ENCODE results near the gene MAGI3.

Gene MAGI3

DNA sequence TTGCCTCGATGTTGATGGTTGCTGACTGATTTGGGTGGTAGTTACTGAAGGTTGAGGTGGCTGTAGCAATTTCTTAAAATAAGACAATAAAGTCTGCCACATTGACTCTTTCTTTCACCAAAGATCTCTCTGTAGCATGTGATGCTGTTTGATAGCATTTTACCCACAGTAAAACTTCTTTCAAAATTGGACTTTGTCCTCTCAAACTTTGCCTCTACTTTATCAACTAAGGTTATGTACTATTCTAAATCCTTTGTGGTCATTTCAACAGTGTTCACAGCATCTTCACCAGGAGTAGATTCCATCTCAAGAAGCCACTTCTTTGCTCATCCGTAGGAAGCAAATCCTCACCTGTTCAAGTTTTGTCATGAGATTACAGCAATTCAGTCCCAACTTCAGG is 275.8 kb downstream of the MAGI3 start:
- Histone ChIP-seq H3K27me3 (ENCODE audit: insufficient read depth, low read length) (no peaks in the 10 kb centered on the region), H3K27ac (ENCODE audit: low read length) (no peak overlapping the region), H3K9me3 (ENCODE audit: insufficient read depth, low read depth, low read length) (no peaks in the 10 kb centered on the region), H3K4me3 (ENCODE audit: low read length) (no peak overlapping the region), H3K4me1 (ENCODE audit: insufficient read depth, low read length) (no peaks in the 10 kb centered on the region), H3K36me3 (ENCODE audit: insufficient read depth, low read depth, low read length) (no peaks in the 10 kb centered on the region), H3K9ac (ENCODE audit: low read depth, low read length) (no peak overlapping the region)

DNA sequence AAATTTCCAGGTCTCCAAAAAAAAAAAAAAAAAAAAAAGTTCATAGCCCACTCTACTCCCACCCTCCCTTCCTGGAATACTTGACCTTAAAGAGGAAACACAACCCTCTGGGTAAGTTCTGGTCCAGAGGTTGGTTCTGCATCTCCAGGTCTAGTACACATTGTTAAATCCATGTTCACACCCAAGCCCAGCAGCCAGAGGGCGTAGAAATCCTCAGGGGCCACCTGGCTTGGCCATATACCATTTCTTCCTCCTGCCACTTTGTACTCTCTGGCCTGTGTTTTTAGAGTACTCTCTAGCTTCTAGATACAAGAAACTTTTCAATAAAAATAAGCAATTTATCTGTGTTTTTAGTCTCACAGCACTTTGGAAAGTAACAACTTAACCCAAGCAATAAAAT is 279.7 kb downstream of the MAGI3 start:
- H3K9me3 ChIP-seq (ENCODE audit: insufficient read depth, low read depth, low read length): no peaks in the 10 kb centered on the region
- no peak overlapping the region for H3K27ac ChIP-seq (ENCODE audit: low read length)
- H3K36me3 ChIP-seq (ENCODE audit: insufficient read depth, low read depth, low read length): no peaks in the 10 kb centered on the region; the same call in 1 of the 2 replicates
- no peaks in the 10 kb centered on the region for H3K27me3 ChIP-seq (ENCODE audit: insufficient read depth, low read length)
- no peak overlapping the region for H3K9ac ChIP-seq (ENCODE audit: low read depth, low read length)
- no peaks in the 10 kb centered on the region for H3K4me1 ChIP-seq (ENCODE audit: insufficient read depth, low read length)
- no peak overlapping the region for H3K4me3 ChIP-seq (ENCODE audit: low read length)

DNA sequence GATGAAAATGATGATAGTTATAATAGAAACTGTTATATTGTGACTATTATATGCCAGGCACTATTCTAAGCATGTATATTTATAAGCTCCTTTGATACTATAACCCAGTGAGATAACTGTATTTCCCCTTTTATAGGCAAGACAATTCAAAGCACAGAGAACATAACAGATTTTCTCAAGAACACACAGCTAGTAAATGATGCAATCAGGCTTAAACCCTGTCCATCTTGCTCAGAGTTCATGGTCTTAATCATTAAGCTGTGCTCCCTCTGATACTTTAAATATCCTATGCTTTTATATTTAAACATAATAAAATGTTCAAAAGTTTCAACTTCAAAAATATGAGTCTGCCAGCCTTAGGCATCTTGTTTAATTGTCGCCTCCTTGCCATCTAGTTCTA is 280.3 kb downstream of the MAGI3 start:
- no peaks in the 10 kb centered on the region for H3K27me3 ChIP-seq (ENCODE audit: insufficient read depth, low read length)
- H3K27ac ChIP-seq (ENCODE audit: low read length): no peak overlapping the region
- H3K4me3 ChIP-seq (ENCODE audit: low read length): no peak overlapping the region
- H3K9ac ChIP-seq (ENCODE audit: low read depth, low read length): no peak overlapping the region
- H3K36me3 ChIP-seq (ENCODE audit: insufficient read depth, low read depth, low read length): no peaks in the 10 kb centered on the region; the same call in 1 of the 2 replicates
- H3K4me1 ChIP-seq (ENCODE audit: insufficient read depth, low read length): no peaks in the 10 kb centered on the region
- H3K9me3 ChIP-seq (ENCODE audit: insufficient read depth, low read depth, low read length): no peaks in the 10 kb centered on the region

DNA sequence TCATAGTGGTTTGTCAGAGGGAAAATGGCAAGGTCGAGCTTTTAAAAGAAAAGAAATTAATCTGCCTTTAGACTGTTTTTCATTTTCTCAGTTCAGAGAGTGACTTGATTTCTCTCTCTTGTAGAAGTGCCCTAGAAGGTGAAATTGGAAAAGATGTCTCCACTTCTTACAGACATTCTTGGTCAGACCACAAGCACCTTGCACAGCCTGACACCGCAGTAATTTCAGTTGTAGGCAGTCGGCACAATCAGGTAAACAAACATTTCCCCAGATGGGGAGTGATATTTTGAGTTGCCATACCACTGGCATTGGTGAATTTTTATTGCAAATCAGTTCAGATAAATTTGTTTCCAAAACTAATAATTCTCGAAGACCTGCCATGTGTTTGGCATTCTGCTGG is 282.2 kb downstream of the MAGI3 start:
- H3K9me3 ChIP-seq (ENCODE audit: insufficient read depth, low read depth, low read length): no peaks in the 10 kb centered on the region
- no peaks in the 10 kb centered on the region for H3K4me1 ChIP-seq (ENCODE audit: insufficient read depth, low read length)
- no peak overlapping the region for H3K4me3 ChIP-seq (ENCODE audit: low read length)
- H3K36me3 ChIP-seq (ENCODE audit: insufficient read depth, low read depth, low read length): no peaks in the 10 kb centered on the region; the same call in 1 of the 2 replicates
- H3K27me3 ChIP-seq (ENCODE audit: insufficient read depth, low read length): no peaks in the 10 kb centered on the region
- no peak overlapping the region for H3K9ac ChIP-seq (ENCODE audit: low read depth, low read length)
- H3K27ac ChIP-seq (ENCODE audit: low read length): no peak overlapping the region

DNA sequence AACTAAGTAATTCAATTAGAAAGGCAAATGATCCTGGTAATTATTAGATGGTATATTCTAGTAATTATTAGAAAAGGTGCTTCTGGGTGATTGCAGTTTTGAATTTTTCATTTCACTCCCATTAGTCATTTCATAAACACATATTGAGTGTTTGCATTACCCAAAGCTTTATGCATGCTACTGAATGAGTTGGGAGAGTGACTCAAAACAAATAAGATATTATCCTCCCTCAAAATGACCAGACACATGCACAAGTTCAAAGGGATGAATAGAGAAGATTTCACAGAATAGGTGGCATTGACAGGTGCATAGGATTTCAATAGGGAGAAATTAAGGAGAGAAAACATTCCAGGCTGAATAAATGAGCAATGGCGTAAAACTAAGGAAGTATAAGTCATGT is 284.3 kb downstream of the MAGI3 start:
- Histone ChIP-seq H3K9me3 (ENCODE audit: insufficient read depth, low read depth, low read length) (no peaks in the 10 kb centered on the region), H3K4me3 (ENCODE audit: low read length) (no peak overlapping the region), H3K27me3 (ENCODE audit: insufficient read depth, low read length) (no peaks in the 10 kb centered on the region), H3K36me3 (ENCODE audit: insufficient read depth, low read depth, low read length) (no peaks in the 10 kb centered on the region; the same call in 1 of the 2 replicates), H3K27ac (ENCODE audit: low read length) (no peak overlapping the region), H3K4me1 (ENCODE audit: insufficient read depth, low read length) (no peaks in the 10 kb centered on the region), H3K9ac (ENCODE audit: low read depth, low read length) (no peak overlapping the region)

DNA sequence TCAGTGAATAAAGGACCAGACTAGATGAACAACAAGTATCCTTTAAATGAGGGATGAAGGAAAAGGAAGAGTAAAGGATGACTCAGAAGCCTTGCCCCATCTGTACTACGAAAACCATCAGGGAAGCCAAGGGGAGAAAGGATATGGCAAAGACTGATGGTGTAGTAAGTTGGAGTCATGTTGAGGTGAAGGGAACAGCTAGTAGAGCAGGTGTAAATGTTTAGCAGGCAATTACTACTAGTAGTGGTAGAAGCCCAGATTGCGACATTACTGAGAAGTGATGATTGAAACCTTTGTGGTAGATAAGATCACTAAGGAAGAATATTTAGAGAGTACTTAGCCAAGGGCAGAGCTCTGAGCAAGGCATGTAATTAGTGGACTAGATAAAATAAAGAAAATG is 285.0 kb downstream of the MAGI3 start:
- Histone ChIP-seq H3K4me1 (ENCODE audit: insufficient read depth, low read length) (no peaks in the 10 kb centered on the region), H3K27me3 (ENCODE audit: insufficient read depth, low read length) (no peaks in the 10 kb centered on the region), H3K27ac (ENCODE audit: low read length) (no peak overlapping the region), H3K36me3 (ENCODE audit: insufficient read depth, low read depth, low read length) (no peaks in the 10 kb centered on the region; the same call in 1 of the 2 replicates), H3K4me3 (ENCODE audit: low read length) (no peak overlapping the region), H3K9me3 (ENCODE audit: insufficient read depth, low read depth, low read length) (no peaks in the 10 kb centered on the region), H3K9ac (ENCODE audit: low read depth, low read length) (no peak overlapping the region)

DNA sequence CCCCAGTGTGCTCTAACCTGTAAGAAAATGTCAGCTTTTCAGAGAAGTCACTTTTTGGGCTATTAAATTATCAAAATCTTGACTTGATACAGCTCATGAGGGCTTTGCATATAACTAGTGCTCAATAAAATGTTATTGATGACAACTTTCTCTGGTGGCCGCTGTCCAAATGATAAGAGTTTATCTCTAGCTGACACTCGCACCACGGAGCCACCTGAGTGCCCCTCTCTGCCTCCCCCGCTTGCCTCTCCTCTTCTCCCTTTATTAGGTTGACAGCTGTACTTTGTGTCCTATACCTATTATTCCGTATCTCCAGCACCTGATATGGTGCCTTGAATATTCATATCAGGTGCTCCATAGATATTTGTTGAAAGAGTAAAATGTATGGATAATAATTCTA is 286.2 kb downstream of the MAGI3 start:
- no peak overlapping the region for H3K27ac ChIP-seq (ENCODE audit: low read length)
- H3K9me3 ChIP-seq (ENCODE audit: insufficient read depth, low read depth, low read length): no peaks in the 10 kb centered on the region
- H3K9ac ChIP-seq (ENCODE audit: low read depth, low read length): no peak overlapping the region
- H3K4me1 ChIP-seq (ENCODE audit: insufficient read depth, low read length): peaks cover 5% of the 10 kb centered on the region; the same call in 1 of the 2 replicates
- no peaks in the 10 kb centered on the region; the same call in 1 of the 2 replicates for H3K36me3 ChIP-seq (ENCODE audit: insufficient read depth, low read depth, low read length)
- no peak overlapping the region for H3K4me3 ChIP-seq (ENCODE audit: low read length)
- H3K27me3 ChIP-seq (ENCODE audit: insufficient read depth, low read length): no peaks in the 10 kb centered on the region

DNA sequence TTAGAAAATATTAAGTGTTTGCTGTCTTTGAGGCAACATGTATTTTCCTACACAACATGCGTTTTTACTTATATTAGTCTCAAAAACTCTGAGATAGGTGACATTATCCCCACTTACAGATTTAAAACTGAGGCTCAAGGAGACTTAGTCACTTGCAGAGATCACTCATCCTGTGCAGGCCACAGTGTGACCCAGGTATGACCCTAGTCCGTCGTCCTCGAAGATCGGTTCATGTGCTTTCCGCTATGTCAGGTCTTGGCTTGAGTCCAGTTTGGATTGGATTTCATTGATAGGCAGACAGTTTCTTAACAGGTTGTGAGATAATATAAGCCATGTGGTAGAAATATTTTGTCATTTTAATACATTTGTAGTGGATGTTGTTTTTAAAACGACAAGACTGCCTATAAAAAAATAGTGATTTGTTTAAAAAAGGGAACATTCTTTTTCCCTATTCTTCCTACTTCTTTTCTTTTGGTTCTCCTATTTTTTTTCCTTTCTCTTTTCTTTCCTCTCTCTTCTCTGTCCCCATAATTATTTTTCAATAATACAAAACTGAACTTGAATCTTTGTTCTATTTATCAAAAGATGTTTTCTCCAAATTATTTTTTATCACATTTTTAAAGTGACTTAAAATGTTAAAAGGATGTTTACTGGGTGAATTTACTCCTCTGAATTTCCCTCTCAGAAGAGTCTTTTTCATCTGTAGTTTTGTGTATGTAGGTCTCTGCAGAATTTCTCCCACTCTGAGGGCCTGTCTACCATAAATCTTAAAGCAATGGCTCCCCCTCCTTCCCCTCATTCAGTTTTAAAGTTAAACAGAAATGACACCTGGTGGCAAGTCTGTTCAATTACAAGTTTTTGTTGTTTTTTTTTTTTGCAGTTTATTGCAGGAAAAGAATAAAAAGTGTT is 287.2 kb downstream of the MAGI3 start:
- Histone ChIP-seq H3K27me3 (ENCODE audit: insufficient read depth, low read length) (no peaks in the 10 kb centered on the region), H3K4me3 (ENCODE audit: low read length) (no peak overlapping the region), H3K9ac (ENCODE audit: low read depth, low read length) (no peak overlapping the region), H3K36me3 (ENCODE audit: insufficient read depth, low read depth, low read length) (no peaks in the 10 kb centered on the region; the same call in 1 of the 2 replicates), H3K27ac (ENCODE audit: low read length) (no peak overlapping the region), H3K9me3 (ENCODE audit: insufficient read depth, low read depth, low read length) (no peaks in the 10 kb centered on the region), H3K4me1 (ENCODE audit: insufficient read depth, low read length) (peaks cover 9% of the 10 kb centered on the region; the same call in 1 of the 2 replicates)

DNA sequence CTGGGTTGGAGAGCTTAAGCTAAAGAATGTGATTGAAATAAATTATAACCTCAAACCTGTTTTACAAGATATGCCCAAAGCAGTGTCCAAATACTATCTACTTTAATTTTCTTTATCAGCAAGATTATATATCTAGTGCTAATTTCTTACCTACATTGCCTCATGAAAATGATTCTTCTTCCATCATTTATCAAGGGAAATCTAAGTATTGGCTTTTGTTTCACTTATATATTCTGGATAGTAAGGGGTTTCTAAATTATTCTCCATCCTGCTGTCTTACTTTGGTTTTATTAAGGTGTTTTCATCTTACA is 287.8 kb downstream of the MAGI3 start:
- Histone ChIP-seq H3K9me3 (ENCODE audit: insufficient read depth, low read depth, low read length) (no peaks in the 10 kb centered on the region), H3K4me3 (ENCODE audit: low read length) (no peak overlapping the region), H3K27ac (ENCODE audit: low read length) (no peak overlapping the region), H3K36me3 (ENCODE audit: insufficient read depth, low read depth, low read length) (peaks cover 2% of the 10 kb centered on the region; the same call in 1 of the 2 replicates), H3K27me3 (ENCODE audit: insufficient read depth, low read length) (no peaks in the 10 kb centered on the region), H3K9ac (ENCODE audit: low read depth, low read length) (no peak overlapping the region), H3K4me1 (ENCODE audit: insufficient read depth, low read length) (peaks cover 9% of the 10 kb centered on the region; the same call in 1 of the 2 replicates)

DNA sequence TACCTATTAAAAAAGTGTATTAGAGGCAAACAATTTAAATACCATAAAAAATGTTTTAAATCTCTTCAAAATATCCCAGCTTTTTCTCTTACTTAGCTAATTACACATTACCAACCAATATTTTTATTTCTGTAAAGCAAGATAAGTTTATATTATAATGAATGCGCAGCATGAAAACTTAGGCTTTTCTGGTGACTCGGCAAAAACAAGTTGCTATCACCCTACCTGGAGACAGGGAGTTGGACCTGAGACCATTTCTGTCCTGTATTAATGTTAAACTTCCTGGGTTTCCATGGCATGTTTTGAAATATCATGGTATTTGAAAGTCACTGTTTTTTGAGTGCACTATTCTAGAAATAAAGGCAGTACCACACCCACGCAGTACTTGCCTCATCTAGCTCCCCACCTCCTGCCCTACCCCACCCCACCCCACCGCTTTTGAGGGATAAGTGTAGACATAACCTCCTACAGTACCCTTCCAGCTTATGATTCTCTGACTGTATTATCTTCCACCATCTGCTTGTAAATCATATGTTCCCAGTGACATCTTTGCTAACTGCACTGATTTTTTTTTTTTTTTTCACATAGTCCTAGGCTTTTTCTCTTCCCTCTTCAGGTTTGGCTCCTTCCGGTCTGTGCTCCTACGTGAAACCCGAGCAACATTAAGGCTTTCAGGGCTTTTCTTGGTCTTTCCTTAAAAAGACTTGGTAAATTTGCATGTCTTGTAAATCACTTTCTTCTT is 291.5 kb downstream of the MAGI3 start:
- H3K4me1 ChIP-seq (ENCODE audit: insufficient read depth, low read length): peaks cover 9% of the 10 kb centered on the region; the same call in 1 of the 2 replicates
- H3K9me3 ChIP-seq (ENCODE audit: insufficient read depth, low read depth, low read length): no peaks in the 10 kb centered on the region
- peaks cover 11% of the 10 kb centered on the region; the same call in 1 of the 2 replicates for H3K36me3 ChIP-seq (ENCODE audit: insufficient read depth, low read depth, low read length)
- H3K9ac ChIP-seq (ENCODE audit: low read depth, low read length): no peak overlapping the region
- no peak overlapping the region for H3K27ac ChIP-seq (ENCODE audit: low read length)
- no peak overlapping the region for H3K4me3 ChIP-seq (ENCODE audit: low read length)
- no peaks in the 10 kb centered on the region for H3K27me3 ChIP-seq (ENCODE audit: insufficient read depth, low read length)

DNA sequence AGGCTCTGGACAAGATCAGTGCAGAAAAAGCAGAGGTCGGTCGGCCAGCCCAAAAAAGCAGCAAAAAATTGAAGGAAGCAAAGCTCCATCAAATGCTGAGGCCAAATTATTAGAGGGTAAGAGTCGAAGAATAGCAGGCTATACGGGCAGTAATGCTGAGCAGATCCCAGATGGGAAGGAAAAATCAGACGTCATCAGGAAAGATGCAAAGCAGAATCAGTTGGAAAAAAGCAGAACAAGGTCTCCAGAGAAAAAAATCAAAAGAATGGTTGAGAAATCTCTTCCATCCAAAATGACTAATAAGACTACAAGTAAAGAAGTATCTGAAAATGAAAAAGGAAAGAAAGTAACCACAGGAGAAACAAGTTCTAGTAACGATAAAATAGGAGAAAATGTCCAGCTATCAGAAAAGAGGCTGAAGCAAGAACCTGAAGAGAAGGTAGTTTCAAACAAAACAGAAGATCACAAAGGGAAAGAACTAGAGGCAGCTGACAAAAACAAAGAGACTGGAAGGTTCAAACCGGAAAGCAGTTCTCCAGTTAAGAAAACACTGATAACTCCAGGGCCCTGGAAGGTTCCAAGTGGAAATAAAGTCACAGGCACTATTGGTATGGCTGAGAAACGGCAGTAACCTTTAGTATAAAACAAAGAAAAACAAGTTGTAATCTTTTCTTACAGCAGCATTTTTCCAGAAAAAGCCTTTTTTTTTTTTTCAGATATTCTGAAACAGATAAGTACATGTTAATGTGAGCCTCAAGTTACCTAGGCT is 293.3 kb downstream of the MAGI3 start:
- H3K9me3 ChIP-seq (ENCODE audit: insufficient read depth, low read depth, low read length): no peaks in the 10 kb centered on the region
- no peak overlapping the region for H3K4me3 ChIP-seq (ENCODE audit: low read length)
- H3K4me1 ChIP-seq (ENCODE audit: insufficient read depth, low read length): peaks cover 9% of the 10 kb centered on the region; the same call in 1 of the 2 replicates
- H3K27me3 ChIP-seq (ENCODE audit: insufficient read depth, low read length): no peaks in the 10 kb centered on the region
- H3K27ac ChIP-seq (ENCODE audit: low read length): no peak overlapping the region
- H3K36me3 ChIP-seq (ENCODE audit: insufficient read depth, low read depth, low read length): peaks cover 11% of the 10 kb centered on the region; the same call in 1 of the 2 replicates
- no peak overlapping the region for H3K9ac ChIP-seq (ENCODE audit: low read depth, low read length)
